Parathyroid adenoma (tissue), 2 donors: ENCODE results near the gene MYO1D.

Experiments
- H2AFZ ChIP-seq: fragments of 300-600 bp; sonication (generic); one replicate; pipeline ENCODE4 v1.7.0; 2017; ENCODE audit warnings: antibody characterized with exemption, mild to moderate bottlenecking
- H3K27ac ChIP-seq: fragments of 300-600 bp; sonication (generic); one replicate; pipeline ENCODE4 v1.7.0; 2017
- H3K27me3 ChIP-seq: fragments of 300-600 bp; sonication (generic); one replicate; pipeline ENCODE4 v1.7.0; 2017; ENCODE audit warnings: low read length; ENCODE audit not compliant: control insufficient read depth, insufficient read depth
- H3K36me3 ChIP-seq: fragments of 300-600 bp; sonication (generic); one replicate; pipeline ENCODE4 v1.7.0; 2017; ENCODE audit warnings: low read length; ENCODE audit not compliant: control insufficient read depth, insufficient read depth
- H3K4me1 ChIP-seq: fragments of 300-600 bp; sonication (generic); one replicate; pipeline ENCODE4 v1.7.0; 2017; ENCODE audit warnings: control low read depth
- H3K4me2 ChIP-seq: fragments of 300-600 bp; sonication (generic); one replicate; pipeline ENCODE4 v1.7.0; 2017; ENCODE audit warnings: low read length
- H3K4me3 ChIP-seq: fragments of 300-600 bp; sonication (generic); one replicate; pipeline ENCODE4 v1.7.0; 2017; ENCODE audit warnings: low read depth, low read length
- H3K79me2 ChIP-seq: fragments of 300-600 bp; sonication (generic); one replicate; pipeline ENCODE4 v1.7.0; 2017; ENCODE audit warnings: control low read depth
- H3K9ac ChIP-seq: fragments of 300-600 bp; sonication (generic); one replicate; pipeline ENCODE4 v1.7.0; 2017; ENCODE audit warnings: mild to moderate bottlenecking
- H3K9me3 ChIP-seq: fragments of 300-600 bp; sonication (generic); one replicate; pipeline ENCODE4 v1.7.0; 2017; ENCODE audit warnings: low read length; ENCODE audit not compliant: control insufficient read depth
- CTCF ChIP-seq: fragments of 300-600 bp; sonication (generic); IDR thresholded peaks from one replicate; pipeline ENCODE4 v1.7.0; 2017; ENCODE audit warnings: antibody characterized with exemption, mild to moderate bottlenecking
- donor health status: primary hyperparathyroidism.

The MYO1D gene

GRCh38 chr17:32684087-32684958 is 192.6 kb downstream of the MYO1D start:
- no peaks in the 10 kb centered on the region for H3K9me3 ChIP-seq
- H3K36me3 ChIP-seq: no peaks in the 10 kb centered on the region
- TF ChIP-seq CTCF: no peak
- H3K27me3 ChIP-seq: no peaks in the 10 kb centered on the region
- H3K9ac ChIP-seq: no peak overlapping the region
- H3K4me3 ChIP-seq: no peak overlapping the region
- H3K4me2 ChIP-seq: no peak overlapping the region
- no peaks in the 10 kb centered on the region for H3K4me1 ChIP-seq
- peak overlapping the region; percentile 74 for H3K27ac ChIP-seq
- peak overlapping the region; percentile 56 for H2AFZ ChIP-seq
- no peaks in the 10 kb centered on the region for H3K79me2 ChIP-seq

- no peak overlapping the region for H2AFZ ChIP-seq
- no peak for TF ChIP-seq CTCF
- H3K79me2 ChIP-seq: no peaks in the 10 kb centered on the region
- no peaks in the 10 kb centered on the region for H3K27me3 ChIP-seq
- no peak overlapping the region for H3K4me3 ChIP-seq
- no peaks in the 10 kb centered on the region for H3K4me1 ChIP-seq
- no peak overlapping the region for H3K27ac ChIP-seq
- H3K36me3 ChIP-seq: no peaks in the 10 kb centered on the region
- no peak overlapping the region for H3K9ac ChIP-seq
- H3K4me2 ChIP-seq: no peak overlapping the region
- no peaks in the 10 kb centered on the region for H3K9me3 ChIP-seq
These were observed 203.0 kb downstream of the MYO1D start for GRCh38 chr17:32673964-32674363.

GRCh38 chr17:32672711-32673110 is 204.2 kb downstream of the MYO1D start:
- no peak overlapping the region for H3K27ac ChIP-seq
- no peaks in the 10 kb centered on the region for H3K36me3 ChIP-seq
- no peaks in the 10 kb centered on the region for H3K4me1 ChIP-seq
- H3K79me2 ChIP-seq: no peaks in the 10 kb centered on the region
- no peak overlapping the region for H3K4me3 ChIP-seq
- H2AFZ ChIP-seq: no peak overlapping the region
- no peak overlapping the region for H3K9ac ChIP-seq
- no peak for TF ChIP-seq CTCF
- H3K4me2 ChIP-seq: no peak overlapping the region
- no peaks in the 10 kb centered on the region for H3K27me3 ChIP-seq
- no peaks in the 10 kb centered on the region for H3K9me3 ChIP-seq

- Histone ChIP-seq H3K9ac (no peak overlapping the region), H3K4me1 (no peaks in the 10 kb centered on the region), H3K27me3 (no peaks in the 10 kb centered on the region), H3K9me3 (no peaks in the 10 kb centered on the region), H3K27ac (no peak overlapping the region), H3K4me2 (no peak overlapping the region), H3K4me3 (no peak overlapping the region), H2AFZ (no peak overlapping the region), H3K36me3 (no peaks in the 10 kb centered on the region), H3K79me2 (no peaks in the 10 kb centered on the region)
- TF ChIP-seq CTCF: no peak
These were observed 205.0 kb downstream of the MYO1D start for GRCh38 chr17:32671896-32672295.
